Measurements from ENCODE around the gene DUS2. TPM values are rescaled to one million over a fixed set of nuclear protein-coding genes. Genes with fewer than 3 reads are reported as not detected.

The DUS2 gene
- polyA plus RNA-seq, 1 donor (not counting 4 experiments of a cell fraction or from before 2014, with no cell fraction given), result 22.9 TPM

- Histone ChIP-seq H3K4me1 (ENCODE audit: control insufficient read depth, extremely low read depth, insufficient read depth, low read length) (no peaks in the 10 kb centered on the region), H4K20me1 (ENCODE audit: control insufficient read depth, extremely low read depth, insufficient read depth, low read length) (no peaks in the 10 kb centered on the region), H3K27ac (ENCODE audit: control insufficient read depth, insufficient read depth, low read length) (no peak overlapping the region), H2AFZ (ENCODE audit: control insufficient read depth, low read length) (no peak overlapping the region), H3K9ac (ENCODE audit: control insufficient read depth, extremely low read depth, insufficient read depth, low read length) (no peak overlapping the region), H3K9me3 (ENCODE audit: control insufficient read depth, low read depth, low read length) (no peaks in the 10 kb centered on the region), H3K9me1 (ENCODE audit: control insufficient read depth, extremely low read depth, insufficient read depth, low read length) (no peaks in the 10 kb centered on the region), H3K4me2 (ENCODE audit: control insufficient read depth, extremely low read depth, insufficient read depth, low read depth, low read length) (no peak overlapping the region), H3K4me3 (ENCODE audit: control insufficient read depth in 2 of 3, extremely low read depth in 1 of 3, insufficient read depth in 2 of 3, low read depth in 1 of 3, low read length in 3 of 3) (no peak overlapping the region), H3K27me3 (ENCODE audit: control insufficient read depth, extremely low read depth, insufficient read depth, low read length) (no peaks in the 10 kb centered on the region), H3K36me3 (ENCODE audit: control insufficient read depth in 2 of 2, extremely low read depth in 1 of 2, insufficient read depth in 2 of 2, low read length in 2 of 2) (peaks cover 39 to 49% of the 10 kb centered on the region in 2 experiments), H3K79me2 (ENCODE audit: control insufficient read depth, insufficient read depth, low read length) (no peaks in the 10 kb centered on the region)
- DNase-seq (ENCODE audit: low read depth, low spot score), result no peak
- no peak for FAIRE-seq
- TF ChIP-seq EZH2 (IDR thresholded peaks at IDR 0.05; ENCODE audit: low read length) (no peak), CTCF (optimal IDR thresholded peaks at IDR 0.05 in 1 of 3, IDR thresholded peaks at IDR 0.05 in 1 of 3, conservative IDR thresholded peaks at IDR 0.05 in 1 of 3; ENCODE audit: extremely low read depth in 1 of 3, insufficient read depth in 2 of 3, low read length in 3 of 3) (no peak)
- dilution Hi-C loops (cut with MboI; ENCODE audit: extremely low pct_ligation_motif_present, low sequenced_read_pairs), result no loop called here
Observed at GRCh38 chr16:68078701-68079375, 55.8 kb downstream of the DUS2 start.

- H3K4me2 ChIP-seq (ENCODE audit: control insufficient read depth, extremely low read depth, insufficient read depth, low read depth, low read length), result no peak overlapping the region
- FAIRE-seq (no peak), DNase-seq (ENCODE audit: low read depth, low spot score) (no peak)
- peaks cover 37 to 45% of the 10 kb centered on the region in 2 experiments for H3K36me3 ChIP-seq (ENCODE audit: control insufficient read depth in 2 of 2, extremely low read depth in 1 of 2, insufficient read depth in 2 of 2, low read length in 2 of 2)
- H3K27ac ChIP-seq (ENCODE audit: control insufficient read depth, insufficient read depth, low read length), result no peak overlapping the region
- H3K9ac ChIP-seq (ENCODE audit: control insufficient read depth, extremely low read depth, insufficient read depth, low read length), result no peak overlapping the region
- TF ChIP-seq EZH2 (IDR thresholded peaks at IDR 0.05; ENCODE audit: low read length), result no peak
- TF ChIP-seq CTCF (optimal IDR thresholded peaks at IDR 0.05 in 1 of 3, IDR thresholded peaks at IDR 0.05 in 1 of 3, conservative IDR thresholded peaks at IDR 0.05 in 1 of 3; ENCODE audit: extremely low read depth in 1 of 3, insufficient read depth in 2 of 3, low read length in 3 of 3), result no peak
- H3K9me3 ChIP-seq (ENCODE audit: control insufficient read depth, low read depth, low read length), result no peaks in the 10 kb centered on the region
- no peaks in the 10 kb centered on the region for H4K20me1 ChIP-seq (ENCODE audit: control insufficient read depth, extremely low read depth, insufficient read depth, low read length)
- dilution Hi-C loops (cut with MboI; ENCODE audit: extremely low pct_ligation_motif_present, low sequenced_read_pairs), result no loop called here
- H3K79me2 ChIP-seq (ENCODE audit: control insufficient read depth, insufficient read depth, low read length), result no peaks in the 10 kb centered on the region
- no peaks in the 10 kb centered on the region for H3K27me3 ChIP-seq (ENCODE audit: control insufficient read depth, extremely low read depth, insufficient read depth, low read length)
- H3K4me1 ChIP-seq (ENCODE audit: control insufficient read depth, extremely low read depth, insufficient read depth, low read length), result peaks cover 2% of the 10 kb centered on the region
- H2AFZ ChIP-seq (ENCODE audit: control insufficient read depth, low read length), result no peak overlapping the region
- no peak overlapping the region for H3K4me3 ChIP-seq (ENCODE audit: control insufficient read depth in 2 of 3, extremely low read depth in 1 of 3, insufficient read depth in 2 of 3, low read depth in 1 of 3, low read length in 3 of 3)
- no peaks in the 10 kb centered on the region for H3K9me1 ChIP-seq (ENCODE audit: control insufficient read depth, extremely low read depth, insufficient read depth, low read length)
Observed at GRCh38 chr16:68079376-68079625, 56.2 kb downstream of the DUS2 start.
